GM21717 (cell line): ENCODE data around the gene RAVER1.

ENCODE experiments used
- ATAC-seq: cut with Tn5 transposase; IDR thresholded peaks from one replicate; pipeline ENCODE4 v1.9.1; 2021; ENCODE audit warnings: mild to moderate bottlenecking, moderate library complexity; ENCODE audit not compliant: unreplicated experiment

The RAVER1 gene

GRCh38 chr19:10270616-10271394 lies 62.5 kb downstream of the RAVER1 start, which contains the start of gene ICAM1:
Gene ICAM1, plus strand, starts transcription at chr19:10271120. Its CDS starts 40 bp downstream, at chr19:10271160.
- ATAC-seq, result peak; percentile 31

GRCh38 chr19:10270180-10270615 lies 63.1 kb downstream of the RAVER1 start:
- ATAC-seq, result peak; percentile 33

GRCh38 chr19:10269333-10270179 lies 63.8 kb downstream of the RAVER1 start:
- ATAC-seq, result peak; percentile 34

- ATAC-seq, result no peak
These were observed 65.3 kb downstream of the RAVER1 start for GRCh38 chr19:10268071-10268470.

GRCh38 chr19:10266706-10267105 lies 66.6 kb downstream of the RAVER1 start:
- ATAC-seq, result no peak
